NCI-H82 treated with DMSO at 0.1 percent for 48 hours (cell line): Measurements from ENCODE around the gene ARMC7.
"Not testable (repeated sequence)": the region's sequence is repeated elsewhere in the genome, so short reads cannot be mapped to it uniquely, and the experiment has no call there.

ENCODE experiments used
- DNase-seq: peaks from one replicate; lab custom pipeline; 2025; ENCODE audit not compliant: unreplicated experiment; lab: John Stamatoyannopoulos, UW

Gene ARMC7

DNA sequence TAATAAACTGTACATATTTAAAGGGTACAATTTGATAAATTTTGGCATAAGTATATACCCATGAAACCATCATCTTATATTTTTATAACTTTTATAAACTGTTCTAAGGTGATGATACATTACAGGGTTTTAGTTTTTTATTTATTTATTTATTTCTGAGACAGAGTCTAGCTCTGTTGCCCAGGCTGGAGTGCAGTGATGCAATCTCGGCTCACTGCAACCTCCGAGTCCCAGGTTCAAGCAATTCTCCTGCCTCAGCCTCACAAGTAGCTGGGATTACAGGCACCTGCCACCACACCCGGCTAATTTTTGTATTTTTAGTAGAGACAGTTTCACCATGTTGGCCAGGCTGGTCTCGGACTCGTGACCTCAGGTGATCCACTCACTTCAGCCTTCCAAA, 18.2 kb downstream of the ARMC7 start:
- DNase-seq, result not testable (repeated sequence)

DNA sequence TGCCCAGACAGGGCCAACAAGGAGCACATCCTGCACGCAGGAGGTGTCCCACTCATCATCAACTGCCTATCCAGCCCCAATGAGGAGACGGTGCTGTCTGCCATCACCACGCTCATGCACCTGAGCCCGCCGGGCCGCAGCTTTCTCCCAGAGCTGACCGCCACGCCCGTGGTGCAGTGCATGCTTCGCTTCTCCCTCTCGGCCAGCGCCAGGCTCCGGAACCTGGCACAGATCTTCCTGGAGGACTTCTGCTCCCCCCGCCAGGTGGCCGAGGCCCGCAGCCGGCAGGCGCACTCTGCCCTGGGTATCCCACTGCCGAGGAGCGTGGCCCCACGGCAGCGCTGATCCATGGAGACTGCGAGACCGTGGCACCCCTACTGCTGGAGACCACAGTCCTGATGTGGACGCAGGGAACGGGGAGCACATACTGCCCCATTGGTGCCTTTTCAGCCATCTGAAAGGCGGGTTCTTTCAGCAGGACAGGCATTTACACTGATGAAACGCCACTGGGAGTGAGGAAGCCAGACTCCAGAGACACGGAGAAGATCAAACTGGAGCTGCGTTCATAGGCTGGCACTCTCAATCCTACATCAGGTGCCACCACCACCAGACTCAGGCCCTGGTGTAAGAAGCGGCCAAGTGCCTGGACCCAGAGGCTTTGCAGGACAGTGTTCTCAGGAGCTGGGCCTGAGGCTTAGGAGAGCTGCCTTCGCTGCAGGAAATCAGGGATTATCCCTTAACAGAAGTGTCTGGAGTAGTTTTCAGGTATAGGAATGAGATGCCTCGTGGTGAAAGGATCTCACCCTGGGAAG, 19.1 kb downstream of the ARMC7 start:
- DNase-seq, result peak; percentile 18

- DNase-seq, result no peak
Observed at GRCh38 chr17:75129576-75129975, 19.8 kb downstream of the ARMC7 start.

DNA sequence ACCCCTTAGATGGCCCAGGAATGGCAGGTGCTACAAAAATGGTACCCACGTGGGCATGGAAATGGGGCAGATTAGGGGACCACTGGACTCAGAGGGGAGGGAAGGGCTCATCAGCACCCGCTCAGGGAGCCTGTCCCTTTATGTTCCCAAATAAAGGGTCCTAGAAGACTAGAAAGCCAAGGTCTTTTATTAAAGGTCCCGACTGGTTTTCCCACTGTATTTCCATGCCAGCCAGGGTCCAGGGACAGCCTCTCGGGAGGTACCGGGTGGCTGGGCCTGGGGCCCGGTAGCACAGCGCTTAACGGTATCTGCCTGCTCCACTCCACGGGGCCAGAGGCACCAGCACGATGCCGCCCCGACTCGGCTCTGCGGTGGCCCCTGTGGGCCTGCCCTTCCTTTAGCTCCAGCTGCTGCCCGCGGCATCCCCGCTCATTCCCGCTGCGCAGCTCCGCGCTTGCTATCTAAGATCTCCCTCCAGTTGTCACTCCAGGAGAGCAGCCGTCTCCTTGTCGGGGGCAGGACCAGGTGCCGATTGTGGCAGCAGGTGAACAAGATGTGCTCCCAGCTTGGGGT, 20.4 kb downstream of the ARMC7 start:
- DNase-seq, result no peak

- peak; percentile 72 for DNase-seq
Observed at GRCh38 chr17:75130632-75131277, 21.0 kb downstream of the ARMC7 start.

DNA sequence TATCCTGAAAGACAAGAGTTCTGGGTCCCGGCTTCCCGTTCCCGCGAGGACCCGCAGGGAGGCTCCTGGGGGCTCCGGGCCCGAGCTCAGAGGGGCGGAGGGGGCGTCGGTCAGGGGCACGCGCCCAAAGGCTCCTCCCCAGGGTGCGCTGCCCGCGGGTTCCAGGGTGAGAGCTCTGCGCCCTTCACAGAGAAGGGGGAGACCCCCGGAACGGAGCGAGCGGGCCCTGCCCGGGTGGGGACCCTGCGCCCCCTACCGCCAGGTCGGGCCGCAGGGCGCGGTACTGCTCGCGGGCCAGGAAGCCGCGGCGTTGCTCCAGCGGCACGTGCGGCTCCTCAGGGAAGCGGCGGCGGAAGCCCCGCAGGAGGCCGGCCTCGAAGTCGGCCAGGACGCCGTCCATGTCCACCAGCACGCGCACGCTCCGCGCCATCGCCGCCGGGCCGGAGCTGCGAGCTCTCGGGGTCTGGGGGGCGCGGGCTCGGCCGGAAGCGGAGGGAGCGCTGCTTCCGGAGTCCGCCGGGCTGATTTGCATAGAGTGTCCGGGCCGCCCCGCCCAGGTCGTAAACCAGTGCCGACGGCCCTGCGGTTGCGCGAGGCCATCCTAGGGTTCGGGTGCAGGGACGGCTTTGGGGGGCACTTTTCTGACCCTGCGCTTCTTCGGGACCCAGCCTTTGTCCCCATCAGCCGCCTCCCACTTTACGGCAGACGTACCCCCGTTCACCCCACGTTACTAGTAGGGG, 21.7 kb downstream of the ARMC7 start, which contains the start of gene NT5C:
TSS of gene NT5C (minus strand) at position 465 of the 740 bp plus-strand sequence. CDS start at position 430, 35 bp downstream.
- peak; percentile 53 for DNase-seq

- peak; percentile 45 for DNase-seq
Observed at GRCh38 chr17:75132018-75133000, 22.5 kb downstream of the ARMC7 start.

- DNase-seq, result no peak
Observed at GRCh38 chr17:75133001-75133400, 23.2 kb downstream of the ARMC7 start.

DNA sequence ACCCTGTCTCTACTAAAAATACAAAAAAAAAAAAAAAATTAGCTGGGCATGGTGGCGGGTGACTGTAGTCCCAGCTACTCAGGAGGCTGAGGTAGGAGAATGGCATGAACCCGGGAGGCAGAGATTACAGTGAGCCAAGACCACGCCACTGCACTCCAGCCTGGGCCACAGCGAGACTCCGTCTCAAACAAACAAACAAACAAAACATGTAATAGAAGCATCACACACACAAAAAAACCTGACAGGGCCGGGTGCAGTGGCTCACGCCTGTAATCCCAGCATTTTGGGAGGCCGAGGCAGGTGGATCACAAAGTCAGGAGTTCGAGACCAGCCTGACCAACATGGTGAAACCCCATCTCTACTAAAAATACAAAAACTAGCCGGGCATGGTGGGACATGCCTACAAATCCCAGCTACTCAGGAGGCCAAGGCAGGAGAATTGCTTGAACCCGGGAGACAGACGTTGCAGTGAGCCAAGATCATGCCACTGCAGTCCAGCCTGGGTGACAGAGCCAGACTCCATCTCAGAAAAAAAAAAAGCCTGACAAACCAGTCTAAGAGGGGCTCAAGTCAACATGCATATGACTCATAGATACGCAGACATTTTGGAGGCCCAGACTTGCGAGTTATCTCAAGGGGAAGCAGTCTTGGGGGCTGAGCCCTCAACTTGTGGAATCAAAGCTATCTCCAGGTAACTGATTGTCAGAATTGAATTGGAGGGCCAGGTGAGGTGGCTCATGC, 24.0 kb downstream of the ARMC7 start:
- not testable (repeated sequence) for DNase-seq

DNA sequence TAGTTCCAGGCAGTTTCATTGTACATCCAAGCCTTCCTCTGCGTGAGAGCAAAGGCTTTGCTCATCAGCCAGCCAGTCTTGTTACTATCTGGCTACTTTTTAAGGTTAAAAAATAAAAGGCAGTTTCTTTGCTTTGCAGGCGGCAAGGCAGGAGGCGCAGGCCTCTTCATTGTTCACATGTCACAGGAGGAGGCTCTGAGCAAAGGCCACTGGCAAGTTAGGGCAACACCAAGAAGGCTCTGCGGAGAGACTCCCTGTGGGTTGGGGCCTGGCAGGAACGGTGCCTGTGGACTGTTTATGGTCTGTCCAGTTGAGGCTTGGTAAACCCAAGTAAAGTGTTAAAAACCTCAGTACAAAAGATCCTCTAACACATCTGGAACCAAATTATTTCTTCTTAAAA, 25.7 kb downstream of the ARMC7 start:
- DNase-seq, result no peak

- no peak for DNase-seq
Observed at GRCh38 chr17:75135946-75136345, 26.2 kb downstream of the ARMC7 start.

DNA sequence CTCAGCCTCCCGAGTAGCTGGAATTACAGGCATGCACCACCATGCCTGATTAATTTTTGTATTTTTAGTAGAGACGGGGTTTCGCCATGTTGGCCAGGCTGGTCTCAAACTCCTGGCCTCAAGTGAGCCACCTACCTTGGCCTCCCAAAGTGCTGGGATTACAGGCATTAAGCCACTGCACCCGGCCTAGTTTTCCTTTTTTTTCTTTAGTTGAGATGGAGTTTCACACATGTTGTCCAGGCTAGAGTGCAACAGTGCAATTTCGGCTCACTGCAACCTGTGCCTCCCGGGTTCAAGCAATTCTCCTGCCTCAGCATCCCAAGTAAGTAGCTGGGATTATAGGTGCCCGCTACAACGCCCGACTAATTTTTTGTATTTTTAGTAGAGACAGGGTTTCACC, 28.0 kb downstream of the ARMC7 start:
- DNase-seq, result not testable (repeated sequence)

GRCh38 chr17:75138519-75138918, 28.8 kb downstream of the ARMC7 start:
- no peak for DNase-seq

- DNase-seq, result no peak
Observed at GRCh38 chr17:75142236-75142971, 32.6 kb downstream of the ARMC7 start.

DNA sequence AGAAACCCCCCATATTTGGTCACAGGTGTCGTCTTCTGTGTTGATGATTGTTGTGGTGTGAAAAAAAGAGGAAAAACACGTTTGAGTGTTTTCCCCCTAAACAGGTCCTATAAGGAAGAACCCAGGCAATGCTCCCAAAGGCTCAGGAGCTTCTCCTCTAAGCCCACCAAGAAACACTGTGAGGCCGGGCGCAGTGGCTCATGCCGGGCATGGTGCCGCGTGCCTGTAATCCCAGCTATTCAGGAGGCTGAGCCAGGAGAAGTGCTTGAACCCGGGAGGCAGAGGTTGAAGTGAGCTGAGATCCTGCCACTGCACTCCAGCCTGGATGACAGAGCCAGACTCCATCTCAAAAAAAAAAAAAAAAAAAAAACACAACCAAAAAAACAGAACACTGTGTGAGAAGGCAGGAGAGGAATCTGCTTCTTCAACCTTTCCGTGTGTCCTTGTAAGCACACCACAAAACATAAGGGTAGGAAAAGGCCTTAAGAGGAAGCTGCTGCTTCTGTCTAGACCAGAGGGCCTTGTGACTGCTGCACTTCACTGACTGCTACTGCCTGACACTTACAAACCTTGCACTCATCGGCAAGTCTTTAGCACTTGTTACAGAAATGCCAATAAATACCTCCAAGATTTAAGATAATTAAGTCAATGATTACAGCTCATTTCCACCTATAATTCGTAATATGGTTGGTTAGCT, 35.2 kb downstream of the ARMC7 start:
- no peak for DNase-seq

DNA sequence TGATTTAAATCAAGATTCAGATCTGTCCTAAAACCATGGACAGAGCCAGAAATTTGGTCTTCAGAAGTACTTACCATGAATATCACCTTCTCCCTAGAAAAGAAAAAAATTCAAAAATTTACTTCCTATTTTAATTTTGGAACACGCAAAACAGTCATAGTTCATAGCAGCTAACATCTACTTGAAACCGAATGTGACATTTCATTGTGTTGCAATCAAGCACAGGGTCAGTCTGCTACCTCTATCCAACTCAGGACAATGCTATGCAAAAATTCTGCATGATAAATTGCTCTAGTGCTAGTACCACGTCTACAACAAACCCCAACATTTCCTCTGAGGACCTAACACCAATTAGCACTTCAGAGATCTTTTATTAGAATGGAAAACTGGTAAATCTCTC, 36.8 kb downstream of the ARMC7 start:
- no peak for DNase-seq

- no peak for DNase-seq
Observed at GRCh38 chr17:75147878-75148546, 38.2 kb downstream of the ARMC7 start.

- DNase-seq, result no peak
Observed at GRCh38 chr17:75151930-75152329, 42.2 kb downstream of the ARMC7 start.
